Adrenal gland (tissue), 12 donors: ENCODE measurements around the gene SRPK1. TPM values are rescaled to one million over a fixed set of nuclear protein-coding genes. Genes with fewer than 3 reads are reported as not detected.

Source experiments
- DNase-seq, 7 donors: peaks; one replicate each; pipeline ENCODE4 v3.0.0-alpha.2; 2019 to 2020
- H3K27ac ChIP-seq, 5 donors: fragments of 200-600 bp; sonication (generic) in 4 of 5; 1 replicate in 3 of 5; 2 replicates in 2 of 5; pipeline versions ENCODE4 v1.5.1 to v1.8.0; 2016 to 2020; ENCODE audit warnings: mild to moderate bottlenecking in 1 of 5
- H3K27me3 ChIP-seq: fragments of 200-600 bp; 2 replicates; pipeline ENCODE4 v1.8.0; 2021
- H3K36me3 ChIP-seq, 2 donors: fragments of 200-600 bp; replicated peaks in 1 of 2; 1 replicate in 1 of 2; 2 replicates in 1 of 2; pipeline versions ENCODE4 v1.5.1 to v1.8.0; 2018 to 2022
- H3K4me1 ChIP-seq, 2 donors: fragments of 200-600 bp; replicated peaks in 1 of 2; 1 replicate in 1 of 2; 2 replicates in 1 of 2; pipeline versions ENCODE4 v1.5.1 to v1.8.0; 2018 to 2021
- H3K4me3 ChIP-seq, 4 donors: fragments of 200-600 bp; sonication (generic) in 3 of 4; one replicate each; pipeline ENCODE4 v1.5.1; 2016 to 2018
- H3K9me3 ChIP-seq, 3 donors: fragments of 200-600 bp; sonication (generic) in 1 of 3; replicated peaks in 1 of 3; 1 replicate in 2 of 3; 2 replicates in 1 of 3; pipeline versions ENCODE4 v1.5.1 to v1.8.0; 2016 to 2021
- POLR2A ChIP-seq, 2 donors: fragments of 450-650 bp; IDR thresholded peaks; one replicate each; pipeline ENCODE4 v1.6.1; 2017; ENCODE audit warnings: antibody characterized with exemption in 2 of 2, mild to moderate bottlenecking in 2 of 2, moderate library complexity in 1 of 2
- WGBS, 4 donors: extraction: QIAGEN DNeasy Blood & Tissue Kit in 2 of 4; methylation state at CpG; one replicate each; pipeline versions ENCODE4 v1.1.5 to v1.1.7; 2013 to 2017; 5-methylcytosine and 5-hydroxymethylcytosine counted together
- intact Hi-C, 2 donors: fragments of 100-400 bp; cut with DNase I; formaldehyde crosslinking; loops; one replicate each; pipeline versions ENCODE4 v1.14.1 to v1.15.0; 2022 to 2023
- polyA plus RNA-seq, 3 donors: library from polyadenylated mRNA; stranded (reverse); fragments of 200-250 nt in 2 of 3; fragments of 350-450 nt in 1 of 3; fragmentation: Illumina TruSeq in 1 of 3; extraction: RNeasy Lipid Tissue Mini Kit (QIAGEN cat#74804) in 1 of 3; gene quantifications; one replicate each; pipeline ENCODE4 v1.2.3, GENCODE V29; 2013 to 2014
- total RNA-seq, 9 donors: library from RNA; depleted of rRNA in 4 of 9; stranded (reverse); fragments of >200 nt in 4 of 9; fragments of 120-200 nt in 1 of 9; fragmentation: NEBNext Ultra II Directional in 1 of 9; extraction: Animal tissue kit (Norgen Biotek cat#: 25700) in 1 of 9; gene quantifications; one replicate each; pipeline versions ENCODE4 v1.1.0 to v1.2.4, GENCODE V29; 2013 to 2023
- TF ChIP-seq, protein P1 (sequence below), 6 experiments: fragments of 450-650 bp in 4 of 6; fragments of 200-600 bp in 2 of 6; sonication (generic) in 1 of 6; IDR thresholded peaks; 1 replicate in 5 of 6; 2 replicates in 1 of 6; pipeline versions ENCODE4 v1.5.1 to v1.8.0; 2016 to 2021; ENCODE audit warnings: antibody characterized with exemption in 6 of 6, mild to moderate bottlenecking in 2 of 6, moderate library complexity in 1 of 6
- donor health status: healthy with polysubstance abuse.
- donor health status: Bipolar disorder and iron deficiency.
- donor health status: DM: yes; HTN: yes; CAD: no.
- donor health status: DM: no; HTN: no; CAD: no.
- donor health status: DM: no; HTN: no; CAD: no.
- donor health status: DM: yes; HTN: yes; CAD: no.

Gene SRPK1
- total and polyA plus RNA-seq, 12 donors = 5.1 to 37.7 (median 15.8) TPM

GRCh38 chr6:35903679-35904078 lies 17.2 kb downstream of the SRPK1 start:
- TF ChIP-seq, protein P1, sequence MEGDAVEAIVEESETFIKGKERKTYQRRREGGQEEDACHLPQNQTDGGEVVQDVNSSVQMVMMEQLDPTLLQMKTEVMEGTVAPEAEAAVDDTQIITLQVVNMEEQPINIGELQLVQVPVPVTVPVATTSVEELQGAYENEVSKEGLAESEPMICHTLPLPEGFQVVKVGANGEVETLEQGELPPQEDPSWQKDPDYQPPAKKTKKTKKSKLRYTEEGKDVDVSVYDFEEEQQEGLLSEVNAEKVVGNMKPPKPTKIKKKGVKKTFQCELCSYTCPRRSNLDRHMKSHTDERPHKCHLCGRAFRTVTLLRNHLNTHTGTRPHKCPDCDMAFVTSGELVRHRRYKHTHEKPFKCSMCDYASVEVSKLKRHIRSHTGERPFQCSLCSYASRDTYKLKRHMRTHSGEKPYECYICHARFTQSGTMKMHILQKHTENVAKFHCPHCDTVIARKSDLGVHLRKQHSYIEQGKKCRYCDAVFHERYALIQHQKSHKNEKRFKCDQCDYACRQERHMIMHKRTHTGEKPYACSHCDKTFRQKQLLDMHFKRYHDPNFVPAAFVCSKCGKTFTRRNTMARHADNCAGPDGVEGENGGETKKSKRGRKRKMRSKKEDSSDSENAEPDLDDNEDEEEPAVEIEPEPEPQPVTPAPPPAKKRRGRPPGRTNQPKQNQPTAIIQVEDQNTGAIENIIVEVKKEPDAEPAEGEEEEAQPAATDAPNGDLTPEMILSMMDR (IDR thresholded peaks at IDR 0.05) = no peak
- TF ChIP-seq POLR2A (IDR thresholded peaks at IDR 0.05) = no peak
- Histone ChIP-seq H3K9me3 (no peaks in the 10 kb centered on the region), H3K4me1 (no peaks in the 10 kb centered on the region), H3K4me3 (no peak overlapping the region), H3K27ac (no peak overlapping the region), H3K27me3 (no peaks in the 10 kb centered on the region), H3K36me3 (no peaks in the 10 kb centered on the region)
- intact Hi-C loops = no loop called here
- DNase-seq = no peak
- 82 to 94% (median 89%) methylated on average over 4 of the region's 4 CpGs for WGBS, 4 donors

DNA sequence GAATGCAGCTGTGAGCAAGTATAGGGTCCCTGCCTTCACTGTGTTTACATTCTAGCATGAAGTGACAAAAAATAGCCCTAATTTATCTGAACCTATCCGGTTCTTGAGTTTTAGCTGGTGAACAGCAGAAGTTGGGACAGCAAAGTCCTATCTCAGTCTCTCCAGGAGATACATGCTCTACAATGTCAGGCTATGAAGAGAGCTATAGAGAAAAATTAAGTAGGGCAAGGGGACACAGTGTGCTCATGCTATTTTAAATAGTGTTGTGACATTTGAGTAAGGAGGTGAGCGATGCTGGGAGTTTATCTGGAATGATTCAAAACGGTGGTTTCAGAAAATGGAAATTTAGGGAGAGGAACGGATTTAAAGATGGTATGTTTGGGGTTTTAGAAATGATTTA lies 20.4 kb downstream of the SRPK1 start:
- DNase-seq = no peak
- intact Hi-C loops = no loop called here
- TF ChIP-seq, protein P1 (IDR thresholded peaks at IDR 0.05) = no peak
- no peak for TF ChIP-seq POLR2A (IDR thresholded peaks at IDR 0.05)
- 92 to 96% (median 95%) methylated on average over 4 of the region's 4 CpGs for WGBS, 4 donors
- no peak overlapping the region for H3K4me3 ChIP-seq
- H3K9me3 ChIP-seq = no peaks in the 10 kb centered on the region
- no peaks in the 10 kb centered on the region for H3K36me3 ChIP-seq
- no peaks in the 10 kb centered on the region for H3K4me1 ChIP-seq
- H3K27ac ChIP-seq = no peak overlapping the region
- H3K27me3 ChIP-seq = no peaks in the 10 kb centered on the region

DNA sequence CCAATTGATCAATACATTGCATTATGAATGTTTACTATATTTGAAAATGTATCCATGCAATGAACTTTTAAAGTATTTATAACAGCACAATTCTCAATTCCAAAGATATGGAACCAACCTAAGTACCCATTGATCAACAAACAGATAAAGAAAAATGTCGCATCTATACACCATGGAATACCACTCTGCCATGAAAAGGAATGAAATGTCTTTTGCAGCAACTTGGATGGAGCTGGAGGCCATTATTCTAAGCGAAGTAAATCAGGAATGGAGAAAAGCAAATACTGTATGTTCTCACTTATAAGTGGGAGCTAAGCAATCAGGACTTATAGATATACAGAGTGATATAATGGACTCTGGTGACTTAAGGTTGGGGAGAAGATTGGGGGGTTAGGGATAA lies 22.9 kb downstream of the SRPK1 start:
- DNase-seq = no peak
- H3K9me3 ChIP-seq = no peaks in the 10 kb centered on the region
- no peak for TF ChIP-seq POLR2A (IDR thresholded peaks at IDR 0.05)
- TF ChIP-seq, protein P1 (IDR thresholded peaks at IDR 0.05) = no peak
- no peaks in the 10 kb centered on the region for H3K4me1 ChIP-seq
- H3K27ac ChIP-seq = no peak overlapping the region
- no peaks in the 10 kb centered on the region for H3K27me3 ChIP-seq
- no peaks in the 10 kb centered on the region for H3K36me3 ChIP-seq
- no peak overlapping the region for H3K4me3 ChIP-seq
- intact Hi-C loops = no loop called here
- 97 to 100% (median 98%) methylated on average over 2 of the region's 2 CpGs for WGBS, 4 donors

- TF ChIP-seq, protein P1 (IDR thresholded peaks at IDR 0.05) = no peak
- no peak for TF ChIP-seq POLR2A (IDR thresholded peaks at IDR 0.05)
- no peak overlapping the region for H3K27ac ChIP-seq
- no peaks in the 10 kb centered on the region for H3K4me1 ChIP-seq
- no peak for DNase-seq
- no peaks in the 10 kb centered on the region for H3K9me3 ChIP-seq
- no peaks in the 10 kb centered on the region for H3K36me3 ChIP-seq
- intact Hi-C loops = no loop called here
- WGBS, 4 donors = 94 to 100% (median 98%) methylated on average over 4 of the region's 4 CpGs
- no peak overlapping the region for H3K4me3 ChIP-seq
- H3K27me3 ChIP-seq = no peaks in the 10 kb centered on the region
Observed at GRCh38 chr6:35897486-35897885, 23.4 kb downstream of the SRPK1 start.
